ENCODE measurements around the gene CNOT9.
A peak's percentile ranks its signal among the peaks of the same experiment; 100 is the strongest.
"Not testable (repeated sequence)": the region's sequence is repeated elsewhere in the genome, so short reads cannot be mapped to it uniquely, and the experiment has no call there.

Gene CNOT9

GRCh38 chr2:218568190-218569037, at the start of gene CNOT9, which contains the start of gene USP37:
TSS of gene CNOT9 (plus strand) at chr2:218568839. CDS start at chr2:218568955, 116 bp downstream.
TSS of gene USP37 (minus strand) at chr2:218568351. CDS start at chr2:218558653, 9,698 bp downstream.
- peak; percentile 100 for DNase-seq

- no peak for DNase-seq
Measured at GRCh38 chr2:218518876-218519275, 49.8 kb upstream of the CNOT9 start.

GRCh38 chr2:218523651-218524050, 45.0 kb upstream of the CNOT9 start:
- DNase-seq, result no peak

- not testable (repeated sequence) for DNase-seq
Measured at GRCh38 chr2:218528409-218528808, 40.2 kb upstream of the CNOT9 start.

- no peak for DNase-seq
Measured at GRCh38 chr2:218529990-218530389, 38.6 kb upstream of the CNOT9 start.

- no peak for DNase-seq
Measured at GRCh38 chr2:218536804-218537494, 31.7 kb upstream of the CNOT9 start.

- DNase-seq, result no peak
Measured at GRCh38 chr2:218540015-218540414, 28.6 kb upstream of the CNOT9 start.

- no peak for DNase-seq
Measured at GRCh38 chr2:218546012-218546411, 22.6 kb upstream of the CNOT9 start.

- no peak for DNase-seq
Measured at GRCh38 chr2:218547511-218547910, 21.1 kb upstream of the CNOT9 start.

GRCh38 chr2:218547978-218548377, 20.7 kb upstream of the CNOT9 start:
- DNase-seq, result no peak

GRCh38 chr2:218554225-218554624, 14.4 kb upstream of the CNOT9 start:
- DNase-seq, result not testable (repeated sequence)

GRCh38 chr2:218555527-218555926, 13.1 kb upstream of the CNOT9 start:
- no peak for DNase-seq

GRCh38 chr2:218557941-218558340, 10.7 kb upstream of the CNOT9 start:
- no peak for DNase-seq

GRCh38 chr2:218558986-218559385, 9.7 kb upstream of the CNOT9 start:
- DNase-seq, result no peak

- no peak for DNase-seq
Measured at GRCh38 chr2:218564056-218564455, 4.6 kb upstream of the CNOT9 start.

- no peak for DNase-seq
Measured at GRCh38 chr2:218566296-218566695, 2.3 kb upstream of the CNOT9 start.

- DNase-seq, result no peak
Measured at GRCh38 chr2:218567797-218568189, 846 bp upstream of the CNOT9 start.

GRCh38 chr2:218569038-218569431, 396 bp downstream of the CNOT9 start:
- peak; percentile 75 for DNase-seq

- DNase-seq, result no peak
Measured at GRCh38 chr2:218569661-218570500, 1.2 kb downstream of the CNOT9 start.

GRCh38 chr2:218570850-218571249, 2.2 kb downstream of the CNOT9 start:
- no peak for DNase-seq

GRCh38 chr2:218576854-218577253, 8.2 kb downstream of the CNOT9 start:
- no peak for DNase-seq

GRCh38 chr2:218577482-218578220, 9.0 kb downstream of the CNOT9 start:
- no peak for DNase-seq

Measured in stimulated activated CD8-positive, alpha-beta memory T cell treated with anti-CD3 and anti-CD28 coated beads, Interleukin-4, amount 100 ng/mL, for 48 hours (primary cell).